Stimulated activated CD4-positive, alpha-beta T cell treated with anti-CD3 and anti-CD28 coated beads, TNF-alpha, amount 100 ng/mL, for 48 hours (primary cell): ENCODE results near the gene PRICKLE2.

Experiments
- DNase-seq, 3 donors: peaks; one replicate each; pipeline ENCODE4 v3.0.0-alpha.2; 2020; ENCODE audit warnings: low read depth in 3 of 3

Gene PRICKLE2, protein sequence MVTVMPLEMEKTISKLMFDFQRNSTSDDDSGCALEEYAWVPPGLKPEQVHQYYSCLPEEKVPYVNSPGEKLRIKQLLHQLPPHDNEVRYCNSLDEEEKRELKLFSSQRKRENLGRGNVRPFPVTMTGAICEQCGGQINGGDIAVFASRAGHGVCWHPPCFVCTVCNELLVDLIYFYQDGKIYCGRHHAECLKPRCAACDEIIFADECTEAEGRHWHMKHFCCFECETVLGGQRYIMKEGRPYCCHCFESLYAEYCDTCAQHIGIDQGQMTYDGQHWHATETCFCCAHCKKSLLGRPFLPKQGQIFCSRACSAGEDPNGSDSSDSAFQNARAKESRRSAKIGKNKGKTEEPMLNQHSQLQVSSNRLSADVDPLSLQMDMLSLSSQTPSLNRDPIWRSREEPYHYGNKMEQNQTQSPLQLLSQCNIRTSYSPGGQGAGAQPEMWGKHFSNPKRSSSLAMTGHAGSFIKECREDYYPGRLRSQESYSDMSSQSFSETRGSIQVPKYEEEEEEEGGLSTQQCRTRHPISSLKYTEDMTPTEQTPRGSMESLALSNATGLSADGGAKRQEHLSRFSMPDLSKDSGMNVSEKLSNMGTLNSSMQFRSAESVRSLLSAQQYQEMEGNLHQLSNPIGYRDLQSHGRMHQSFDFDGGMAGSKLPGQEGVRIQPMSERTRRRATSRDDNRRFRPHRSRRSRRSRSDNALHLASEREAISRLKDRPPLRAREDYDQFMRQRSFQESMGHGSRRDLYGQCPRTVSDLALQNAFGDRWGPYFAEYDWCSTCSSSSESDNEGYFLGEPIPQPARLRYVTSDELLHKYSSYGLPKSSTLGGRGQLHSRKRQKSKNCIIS

DNA sequence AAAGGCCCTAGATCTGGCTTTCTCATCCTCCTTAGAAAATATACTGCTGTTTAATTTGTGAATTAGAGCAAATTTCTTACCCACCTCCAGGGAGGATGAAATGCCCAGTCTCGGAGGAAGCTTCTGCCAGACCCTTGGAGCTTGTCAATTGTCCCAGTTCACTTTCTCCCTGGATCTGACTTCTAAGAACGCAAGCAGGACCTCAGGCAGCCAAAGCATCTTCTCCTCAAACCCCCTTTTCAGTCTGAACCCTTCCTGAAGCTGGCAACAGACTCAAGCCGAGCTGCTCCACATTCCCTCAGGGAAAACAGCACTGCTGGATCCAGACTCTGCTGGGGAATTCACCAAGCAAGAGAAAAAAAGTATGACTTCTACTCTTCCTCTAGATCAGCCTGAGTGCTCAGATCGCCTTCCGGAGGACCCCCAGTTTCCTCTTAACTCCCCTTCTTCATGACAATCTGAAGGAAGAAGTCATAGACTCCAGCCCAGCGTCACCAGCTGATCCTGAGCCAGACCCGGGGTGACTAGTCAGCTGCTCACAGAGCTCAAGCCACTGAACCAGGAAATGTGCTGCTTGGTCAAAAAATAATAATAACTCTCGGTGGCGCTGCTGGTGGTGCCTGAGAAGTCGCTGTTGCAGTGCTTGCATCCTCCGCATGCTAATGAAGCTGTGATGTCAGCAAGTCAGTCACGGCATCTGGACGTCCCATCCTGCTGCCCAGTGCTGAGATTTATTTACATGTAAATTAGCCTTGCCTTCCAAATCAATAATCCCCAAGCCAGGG lies at the start of gene PRICKLE2:
TSS of gene PRICKLE2 (minus strand) at position 641 of the 785 bp plus-strand sequence. CDS start 26,539 bp downstream, outside the sequence.
- DNase-seq, result no peak

DNA sequence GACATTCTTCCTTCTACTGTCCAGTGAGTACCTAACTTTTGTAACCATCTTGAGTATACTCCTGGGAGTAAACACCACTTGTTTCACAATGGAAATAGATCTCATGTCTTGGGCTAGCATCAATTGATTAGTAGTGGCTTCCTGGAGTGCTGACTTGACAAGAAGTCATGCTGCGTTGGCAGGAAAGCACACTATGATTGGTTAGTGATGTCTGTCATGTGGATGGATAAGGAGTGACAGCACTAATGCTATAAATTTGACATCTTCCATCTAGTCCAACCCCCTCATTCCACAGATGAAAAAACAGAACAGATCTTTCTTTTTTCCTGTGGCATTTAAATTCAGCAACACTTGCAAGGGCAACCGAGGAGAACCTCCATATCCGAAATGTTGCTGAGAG lies 47.6 kb upstream of the PRICKLE2 start:
- no peak for DNase-seq

DNA sequence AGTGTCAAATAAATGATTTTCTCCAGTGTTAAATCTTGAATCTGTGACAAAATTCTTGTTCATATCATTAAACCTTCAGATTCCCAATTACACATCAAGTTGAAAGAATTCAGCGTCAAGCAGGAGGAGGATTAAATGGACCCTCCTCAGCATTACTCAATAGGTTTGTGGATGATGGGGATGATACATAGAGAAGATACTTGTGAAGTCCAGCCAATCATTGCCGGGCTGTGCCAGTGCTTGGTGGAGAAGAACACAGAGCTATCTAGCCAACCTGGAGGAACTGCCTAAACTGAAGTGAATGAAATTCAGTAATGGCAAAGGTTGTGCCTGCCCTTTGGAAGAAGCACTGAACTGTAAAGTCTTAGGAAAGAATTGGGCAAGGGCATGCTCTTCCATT lies 47.0 kb upstream of the PRICKLE2 start:
- DNase-seq, result no peak

DNA sequence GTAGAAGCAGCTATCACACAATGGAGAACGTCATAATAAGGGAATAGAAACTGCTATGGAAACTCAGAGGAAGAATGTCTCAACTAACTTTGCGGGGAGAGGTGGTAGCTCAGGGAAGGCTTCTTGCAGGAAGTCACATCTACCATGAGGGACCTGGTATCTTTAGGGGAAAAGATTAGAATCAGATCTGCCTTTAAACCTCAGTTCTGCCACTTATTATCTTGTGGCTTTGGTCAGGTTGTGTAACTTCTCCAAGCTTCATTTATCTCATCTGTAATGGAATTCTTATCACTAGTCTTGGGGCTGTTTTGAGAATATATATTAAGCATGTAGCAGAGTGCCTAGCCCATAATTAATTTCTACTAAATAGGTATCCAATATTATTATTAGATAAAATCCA lies 46.4 kb upstream of the PRICKLE2 start:
- no peak for DNase-seq

DNA sequence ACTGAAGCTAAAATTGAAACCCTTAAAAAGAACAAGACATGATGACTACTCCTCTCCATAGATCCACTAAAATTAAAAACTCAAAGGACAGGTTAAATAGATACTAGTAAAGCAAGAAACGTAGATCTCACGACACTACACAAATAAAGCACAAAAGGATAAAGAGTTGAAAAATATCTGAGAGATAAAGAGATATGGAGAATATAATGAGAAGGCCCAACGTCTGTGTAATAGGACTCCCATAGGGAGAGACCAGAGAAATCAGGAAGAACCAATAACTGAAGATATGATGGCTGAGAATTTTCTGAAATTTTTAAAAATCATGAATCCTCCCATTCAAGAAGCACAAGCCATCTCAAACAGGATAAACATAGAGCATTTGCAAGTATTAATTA lies 45.6 kb upstream of the PRICKLE2 start:
- no peak for DNase-seq

DNA sequence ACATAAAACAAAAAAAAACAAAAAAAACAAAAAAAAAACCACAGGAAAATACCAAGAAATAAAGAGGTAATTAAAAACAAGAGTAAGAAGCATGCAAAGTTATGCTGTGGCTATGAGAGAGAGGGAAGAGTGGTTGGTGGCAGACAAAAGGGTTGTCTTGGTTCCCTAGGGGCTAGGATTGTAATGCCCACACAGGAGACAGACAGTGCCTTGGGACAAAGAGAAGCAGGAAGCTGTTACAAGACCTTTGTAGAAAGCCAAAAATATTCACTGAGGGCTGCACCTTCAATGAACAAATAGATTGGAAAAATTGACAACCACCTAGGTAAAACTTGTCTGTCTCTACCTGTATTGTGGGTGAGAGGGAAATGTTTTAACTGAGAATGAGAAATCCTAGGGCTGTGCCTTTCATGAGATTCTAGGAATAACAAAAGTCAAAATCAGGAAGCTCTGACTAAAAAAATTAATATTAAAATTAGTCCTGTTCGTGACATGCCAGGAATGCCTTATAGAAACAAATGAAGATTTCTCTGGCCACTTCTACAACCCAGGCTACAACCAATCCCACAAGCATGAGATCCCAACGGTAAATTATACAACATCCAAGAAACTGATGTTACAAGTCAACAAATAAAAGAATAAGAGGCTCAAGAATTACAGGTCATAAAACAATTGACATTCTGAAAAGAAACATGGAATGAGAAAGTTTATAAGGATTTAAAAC lies 45.0 kb upstream of the PRICKLE2 start:
- no peak for DNase-seq

DNA sequence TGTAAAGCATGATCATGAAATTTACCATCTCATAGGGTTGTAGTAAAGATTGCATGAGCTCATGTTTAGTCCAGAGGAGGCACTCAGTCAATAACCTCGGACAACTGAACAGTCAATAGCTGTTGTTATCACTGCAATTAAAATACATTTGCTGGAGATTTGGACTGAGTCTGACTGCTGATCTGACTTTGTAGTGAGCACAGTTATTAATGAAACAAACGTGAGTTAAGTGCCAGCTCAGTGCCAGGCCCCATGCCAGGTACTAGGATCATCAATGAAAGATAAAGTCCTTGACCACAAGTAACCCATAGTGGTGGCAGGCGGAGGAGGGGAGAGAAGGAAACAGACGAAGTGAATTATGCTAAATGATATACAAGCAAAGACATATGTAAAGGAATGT lies 43.7 kb upstream of the PRICKLE2 start:
- DNase-seq, result no peak

DNA sequence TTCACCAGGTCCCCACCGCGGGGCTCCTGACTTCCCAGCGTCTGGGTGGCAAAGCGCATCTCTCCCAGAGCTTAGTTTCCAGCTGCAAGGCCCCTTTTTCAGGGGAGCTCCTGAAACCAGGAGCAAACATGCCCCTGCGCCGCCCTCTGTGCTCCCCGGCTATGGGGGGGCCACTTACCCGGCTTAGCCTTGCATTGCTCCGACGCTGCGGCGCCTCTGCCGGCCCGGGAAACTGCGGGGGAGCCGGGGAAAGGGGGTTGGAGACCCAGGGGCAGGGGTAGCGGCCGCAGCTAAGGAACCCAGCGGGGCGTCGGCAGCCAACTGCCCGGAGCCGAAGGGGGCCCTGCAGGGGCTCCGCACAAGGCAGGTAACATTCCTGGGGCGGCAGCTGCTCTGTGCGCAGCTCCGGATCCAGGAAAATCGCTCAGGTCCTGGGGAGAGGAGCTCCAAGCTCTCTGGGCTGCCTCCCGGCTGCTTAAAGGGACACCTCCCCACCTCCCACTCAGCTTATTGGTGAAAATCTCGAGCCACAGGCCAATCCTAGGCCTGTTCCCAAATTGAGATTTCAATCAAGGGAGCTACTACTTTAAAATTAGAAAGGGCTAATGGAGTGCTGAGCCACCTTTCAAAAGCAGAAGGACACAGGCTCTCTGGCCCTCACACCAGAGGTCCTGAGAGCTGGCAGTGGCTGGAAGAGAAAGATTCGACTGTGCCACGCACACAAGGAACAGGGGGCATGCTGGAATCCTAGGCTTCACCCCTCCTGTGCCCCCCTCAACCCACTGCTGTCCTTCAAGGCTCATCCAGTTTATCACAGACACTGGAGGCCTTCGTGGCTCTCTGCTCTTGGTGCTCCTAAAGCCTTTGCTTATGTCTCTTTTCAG lies 42.7 kb upstream of the PRICKLE2 start:
- no peak for DNase-seq

DNA sequence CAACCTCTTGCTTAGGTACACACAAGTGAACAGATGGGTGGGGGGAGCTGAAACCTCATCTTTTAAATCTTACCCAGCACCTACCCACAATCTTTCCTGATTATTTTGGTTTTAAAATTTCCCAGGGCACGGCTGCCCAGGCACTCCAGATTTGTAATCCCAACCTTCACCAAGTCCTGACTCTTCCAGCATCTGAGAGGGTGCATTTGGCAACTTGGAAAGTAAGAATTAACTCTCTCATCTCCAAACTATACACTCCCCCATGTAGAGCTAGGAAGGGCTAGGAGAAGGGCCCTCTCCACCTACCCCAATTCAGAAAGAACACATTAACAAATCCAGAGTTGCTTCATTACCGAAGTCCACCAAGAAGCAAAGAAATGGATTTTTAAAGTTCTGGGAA lies 41.7 kb upstream of the PRICKLE2 start:
- DNase-seq, result no peak

DNA sequence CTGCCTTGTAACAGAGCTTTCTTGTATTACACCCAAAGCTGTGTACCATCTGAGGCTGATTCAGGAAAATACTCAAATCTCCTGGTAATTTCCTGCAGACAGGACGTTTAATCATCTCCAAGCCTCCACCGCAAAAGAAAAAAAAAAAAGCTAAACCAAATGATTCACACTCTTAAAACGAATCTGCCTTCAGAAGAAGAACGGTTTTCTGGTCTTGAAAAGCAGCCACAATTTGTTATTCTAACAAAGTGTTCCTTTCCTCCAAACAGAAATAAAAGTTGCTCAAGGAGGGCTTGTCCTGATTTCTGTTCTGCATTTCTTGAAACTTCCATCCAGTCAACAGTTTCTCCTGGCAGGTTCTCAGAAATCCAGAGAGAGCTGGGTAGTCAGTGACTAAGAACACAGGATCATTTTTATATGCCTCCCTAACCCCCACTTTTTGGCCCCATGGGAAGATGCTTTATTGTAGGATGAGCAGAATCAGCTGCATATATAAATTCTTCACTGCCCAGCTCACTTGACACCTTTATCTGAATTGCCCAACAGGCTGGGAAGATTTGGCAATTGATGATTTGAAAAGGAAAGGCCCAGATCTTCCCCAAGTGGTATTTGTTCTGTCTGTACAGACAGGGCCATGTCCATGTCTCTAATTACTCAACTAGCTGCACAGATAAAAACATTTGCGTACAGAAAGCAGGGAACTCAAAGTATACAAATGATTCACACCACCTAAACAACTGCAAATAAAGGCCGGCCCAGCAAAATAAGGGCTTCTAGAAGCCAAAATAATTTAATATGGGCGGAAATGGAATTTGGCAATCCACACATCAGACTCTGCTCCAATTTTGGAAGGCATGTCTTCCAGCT lies 41.0 kb upstream of the PRICKLE2 start:
- no peak for DNase-seq

DNA sequence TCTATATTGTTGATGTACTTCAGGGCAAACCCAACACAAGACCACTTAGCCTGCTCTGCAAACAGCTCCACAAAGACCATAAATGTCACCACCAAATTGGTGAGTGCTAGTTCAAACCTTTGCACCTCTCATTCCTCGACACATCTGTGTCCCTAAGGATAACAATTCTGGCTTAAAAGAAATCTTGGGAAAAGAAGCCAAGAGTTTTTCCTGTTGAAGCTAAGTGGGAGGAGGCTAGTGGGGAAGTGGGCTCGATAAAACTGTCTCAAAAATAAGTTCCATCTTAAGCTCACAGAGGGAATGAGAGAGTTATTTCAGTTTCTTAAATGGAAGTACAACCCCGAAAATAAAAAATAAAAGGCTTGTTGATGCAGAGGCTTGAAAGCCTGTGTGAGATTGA lies 40.4 kb upstream of the PRICKLE2 start:
- no peak for DNase-seq

DNA sequence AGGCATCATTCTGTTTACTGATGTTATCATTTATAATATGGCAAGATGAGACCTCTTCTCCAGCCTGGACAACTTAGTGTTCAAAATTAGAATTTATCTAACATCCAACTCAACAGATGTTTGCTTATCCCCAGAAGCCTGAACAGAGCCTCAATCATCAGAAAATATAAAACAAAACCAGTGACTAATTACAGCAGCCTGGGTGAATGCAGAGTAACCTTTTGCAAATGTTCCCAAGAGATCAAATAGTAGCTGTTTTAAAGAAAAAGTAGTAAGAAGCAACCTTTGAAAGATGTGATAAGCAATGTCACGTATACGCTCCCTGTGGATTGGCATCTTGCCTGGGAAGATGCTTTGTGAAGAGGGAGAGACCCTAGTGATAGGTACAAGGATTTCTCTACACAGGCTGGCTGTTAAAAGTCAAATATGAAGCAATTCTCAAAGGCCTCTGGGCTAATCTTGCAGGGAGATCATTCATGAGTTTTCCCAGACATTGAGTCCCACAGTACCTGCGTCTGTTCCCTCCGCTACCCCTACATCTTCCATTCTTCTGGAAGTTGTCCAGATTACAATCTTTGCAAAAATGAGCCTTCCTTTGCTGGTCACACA lies 39.3 kb upstream of the PRICKLE2 start:
- no peak for DNase-seq

DNA sequence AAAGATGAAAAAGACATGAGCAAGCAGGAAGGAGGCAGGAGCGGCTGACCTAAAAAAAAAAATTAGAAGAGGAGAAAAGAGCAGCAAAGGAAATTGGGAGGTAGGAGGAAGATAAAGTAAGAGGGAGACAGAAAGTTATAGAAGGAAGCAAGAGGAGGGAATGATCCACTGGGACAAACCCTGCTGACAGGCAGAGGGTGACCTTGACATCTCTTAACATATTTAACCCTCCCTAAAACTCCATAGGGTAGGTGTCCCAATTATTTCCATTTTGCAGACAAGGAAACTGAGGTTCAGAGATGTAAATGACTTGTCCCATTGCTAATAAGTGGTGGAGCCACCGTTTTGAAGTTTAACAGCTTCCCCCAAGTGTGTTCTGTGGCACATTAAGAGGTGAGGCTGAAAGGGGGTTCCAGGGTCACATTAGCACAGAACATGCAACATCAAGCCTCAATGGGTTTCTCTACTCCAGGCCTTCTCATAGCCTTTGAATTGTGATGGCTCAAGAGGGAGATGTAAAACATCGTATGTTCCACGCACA lies 37.4 kb upstream of the PRICKLE2 start:
- DNase-seq, result no peak

DNA sequence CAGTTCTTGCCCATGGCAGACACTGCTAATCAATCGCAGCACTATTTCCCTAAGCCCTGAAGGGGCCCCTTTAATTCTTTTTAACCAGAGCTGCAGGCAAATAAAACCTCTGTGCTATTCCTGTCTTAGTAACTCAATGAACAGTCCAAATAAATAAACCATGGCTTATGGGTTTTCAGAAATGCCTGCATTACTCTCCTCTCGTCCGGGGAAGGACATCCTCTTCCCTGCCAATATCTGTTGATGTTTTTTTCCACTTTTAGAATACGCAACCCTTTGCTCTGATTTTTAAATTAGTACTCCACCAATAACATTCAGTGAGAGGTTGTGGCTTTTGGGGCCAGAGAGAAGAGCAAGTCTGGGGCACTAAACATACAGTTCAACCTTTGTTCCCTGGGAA lies 35.2 kb upstream of the PRICKLE2 start:
- no peak for DNase-seq

DNA sequence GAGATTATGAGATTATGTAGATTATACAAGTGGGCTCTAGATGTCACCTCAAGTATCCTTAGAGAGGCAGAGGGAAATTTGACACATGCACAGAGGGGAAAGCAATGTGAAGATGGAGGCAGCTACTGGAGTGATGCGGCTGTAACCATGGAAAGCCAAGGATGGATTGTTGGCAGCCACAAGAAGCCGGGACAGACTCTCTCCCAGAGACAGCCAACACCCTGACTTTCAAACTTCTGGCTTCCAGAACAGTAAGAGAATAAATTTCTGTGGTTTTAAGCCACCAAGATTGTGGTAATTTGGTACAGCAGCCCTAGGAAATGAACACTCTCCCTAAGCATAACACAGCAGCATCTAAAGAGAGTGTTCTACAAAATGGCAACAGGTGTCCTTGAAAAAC lies 34.4 kb upstream of the PRICKLE2 start:
- DNase-seq, result no peak

DNA sequence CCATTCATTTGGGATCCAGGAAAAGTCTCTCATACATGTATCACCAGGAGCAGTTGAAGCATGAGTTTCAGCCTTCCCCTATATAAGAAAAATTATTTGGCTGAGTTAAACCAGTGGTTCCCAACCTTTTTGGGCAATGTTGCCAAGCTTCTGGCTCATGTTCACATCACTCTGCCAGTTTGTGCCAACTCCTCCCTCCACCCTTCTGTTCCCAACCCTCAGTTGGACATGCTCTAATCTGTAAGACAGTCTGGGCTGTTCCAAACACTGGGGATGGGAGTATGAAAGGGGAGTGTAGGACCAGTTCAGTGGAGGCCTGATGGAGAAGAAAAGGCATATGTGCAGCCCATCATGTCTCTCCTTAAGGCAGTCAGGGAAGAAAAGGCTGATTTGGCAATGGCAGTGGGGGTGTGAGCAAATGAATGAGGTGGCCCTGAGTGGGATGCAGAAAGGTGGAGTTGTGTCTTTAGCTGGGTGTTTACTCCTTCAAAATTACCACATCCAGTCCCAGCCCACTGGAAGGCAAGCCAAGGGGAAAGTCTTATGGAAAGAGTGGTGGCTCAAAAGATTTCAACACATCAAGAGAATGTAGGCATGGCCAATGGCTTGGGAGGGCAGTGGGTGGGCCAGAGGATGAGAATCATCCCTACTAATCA lies 32.0 kb upstream of the PRICKLE2 start:
- no peak for DNase-seq

DNA sequence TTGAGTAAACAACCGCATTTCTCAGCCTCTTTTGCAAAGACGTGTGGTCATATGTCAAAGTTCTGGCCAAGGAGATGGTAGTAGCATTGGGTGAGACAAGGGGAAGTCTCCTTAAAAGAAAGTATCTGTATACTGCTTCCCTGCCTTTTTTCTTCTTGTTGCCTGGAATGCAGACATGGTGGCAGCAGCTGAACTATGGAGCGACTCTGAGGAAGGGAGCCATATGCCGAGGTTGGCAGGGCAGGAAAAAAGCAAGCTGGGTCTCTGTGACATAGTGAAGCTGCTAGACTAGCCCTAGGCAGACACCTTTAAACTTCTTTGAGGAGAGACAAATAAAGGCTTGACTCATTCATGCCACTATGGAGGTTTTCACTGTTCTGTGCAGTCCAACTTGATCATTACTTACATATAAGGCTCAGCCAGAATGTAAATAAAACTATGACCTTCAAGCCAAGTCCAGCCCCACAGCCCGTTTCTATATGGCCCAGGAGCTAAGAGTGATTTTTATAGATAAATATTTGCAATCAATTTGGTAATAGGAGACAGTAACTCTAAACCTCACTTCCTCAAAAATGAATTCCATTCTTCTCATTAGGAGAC lies 30.6 kb upstream of the PRICKLE2 start:
- DNase-seq, result no peak

DNA sequence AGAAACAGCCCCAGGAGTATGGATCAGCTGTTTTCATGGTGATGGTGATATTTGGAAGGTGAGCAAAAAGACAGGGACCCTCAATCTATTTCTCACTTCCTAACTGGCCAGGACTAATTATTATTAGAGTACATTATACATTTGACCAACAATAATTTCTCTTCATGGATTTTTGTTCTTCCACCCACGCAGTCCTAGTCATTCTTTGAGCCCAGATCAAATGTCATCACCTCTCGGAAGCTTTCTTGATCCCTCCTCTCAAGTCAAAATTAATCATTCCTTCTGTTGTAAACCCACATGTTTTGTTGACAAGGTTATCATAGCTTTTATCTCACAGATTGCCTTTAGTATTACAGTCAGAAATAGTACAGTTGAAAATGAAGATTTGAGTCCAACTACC lies 29.2 kb upstream of the PRICKLE2 start:
- DNase-seq, result no peak
